Measurements from ENCODE around the gene ST8SIA6. TPM values are rescaled to one million over a fixed set of nuclear protein-coding genes. Genes with fewer than 3 reads are reported as not detected.

Gene ST8SIA6
- total RNA-seq, 1 experiment from 2014 or later: 0.19 TPM

GRCh38 chr10:17343118-17343517, 111.3 kb downstream of the ST8SIA6 start:
- Mint-ChIP-seq H3K36me3 (ENCODE audit: insufficient read depth, unreplicated experiment) (no peaks in the 10 kb centered on the region), H3K27me3 (ENCODE audit: insufficient read depth, unreplicated experiment) (no peaks in the 10 kb centered on the region), H3K4me3 (ENCODE audit: unreplicated experiment) (no peak overlapping the region), H3K4me1 (ENCODE audit: insufficient read depth, unreplicated experiment) (peaks cover 9% of the 10 kb centered on the region), H3K9me3 (ENCODE audit: unreplicated experiment) (peaks cover 20% of the 10 kb centered on the region), H3K27ac (ENCODE audit: low read depth, unreplicated experiment) (no peak overlapping the region)
- no peak for TF ChIP-seq CTCF (IDR thresholded peaks at IDR 0.05; ENCODE audit: unreplicated experiment)
- DNase-seq (ENCODE audit: unreplicated experiment): no peak
- intact Hi-C loops (cut with micrococcal nuclease): no loop called here
- ChIA-PET POLR2A (no interaction called here), CTCF (no interaction called here)
- no TSS peak for BruUV-seq (replicated peaks)

GRCh38 chr10:17340144-17340829, 114.1 kb downstream of the ST8SIA6 start:
- H3K36me3 Mint-ChIP-seq (ENCODE audit: insufficient read depth, unreplicated experiment): no peaks in the 10 kb centered on the region
- H3K9me3 Mint-ChIP-seq (ENCODE audit: unreplicated experiment): peaks cover 20% of the 10 kb centered on the region
- H3K4me1 Mint-ChIP-seq (ENCODE audit: insufficient read depth, unreplicated experiment): no peaks in the 10 kb centered on the region
- TF ChIP-seq CTCF (IDR thresholded peaks at IDR 0.05; ENCODE audit: unreplicated experiment): no peak
- no peak for DNase-seq (ENCODE audit: unreplicated experiment)
- H3K4me3 Mint-ChIP-seq (ENCODE audit: unreplicated experiment): no peak overlapping the region
- intact Hi-C loops (cut with micrococcal nuclease): no loop called here
- H3K27me3 Mint-ChIP-seq (ENCODE audit: insufficient read depth, unreplicated experiment): no peaks in the 10 kb centered on the region
- ChIA-PET POLR2A (interaction anchor here (0.6 kb wide), 1 partner anchor 19 kb away, joined by 3 read pairs; no protein-coding TSS in a partner anchor), CTCF (interaction anchor here (0.6 to 0.7 kb wide), 2 partner anchors 69 to 71 kb away, joined by 3 read pairs; no protein-coding TSS in a partner anchor)
- H3K27ac Mint-ChIP-seq (ENCODE audit: low read depth, unreplicated experiment): no peak overlapping the region
- BruUV-seq (replicated peaks): no TSS peak

- ChIA-PET POLR2A (no interaction called here), CTCF (interaction anchor here (1.0 to 1.2 kb wide), 2 partner anchors 11 to 45 kb away, joined by 3 to 4 read pairs; no protein-coding TSS in a partner anchor)
- DNase-seq (ENCODE audit: unreplicated experiment): peak; percentile 21
- no TSS peak for BruUV-seq (replicated peaks)
- H3K27me3 Mint-ChIP-seq (ENCODE audit: insufficient read depth, unreplicated experiment): no peaks in the 10 kb centered on the region
- H3K27ac Mint-ChIP-seq (ENCODE audit: low read depth, unreplicated experiment): no peak overlapping the region
- no peaks in the 10 kb centered on the region for H3K36me3 Mint-ChIP-seq (ENCODE audit: insufficient read depth, unreplicated experiment)
- peaks cover 5% of the 10 kb centered on the region for H3K4me1 Mint-ChIP-seq (ENCODE audit: insufficient read depth, unreplicated experiment)
- intact Hi-C loops (cut with micrococcal nuclease): no loop called here
- H3K9me3 Mint-ChIP-seq (ENCODE audit: unreplicated experiment): peaks cover 6% of the 10 kb centered on the region
- no peak overlapping the region for H3K4me3 Mint-ChIP-seq (ENCODE audit: unreplicated experiment)
- TF ChIP-seq CTCF (IDR thresholded peaks at IDR 0.05; ENCODE audit: unreplicated experiment): no peak
These were observed 119.3 kb downstream of the ST8SIA6 start for GRCh38 chr10:17335065-17335464.

DNA sequence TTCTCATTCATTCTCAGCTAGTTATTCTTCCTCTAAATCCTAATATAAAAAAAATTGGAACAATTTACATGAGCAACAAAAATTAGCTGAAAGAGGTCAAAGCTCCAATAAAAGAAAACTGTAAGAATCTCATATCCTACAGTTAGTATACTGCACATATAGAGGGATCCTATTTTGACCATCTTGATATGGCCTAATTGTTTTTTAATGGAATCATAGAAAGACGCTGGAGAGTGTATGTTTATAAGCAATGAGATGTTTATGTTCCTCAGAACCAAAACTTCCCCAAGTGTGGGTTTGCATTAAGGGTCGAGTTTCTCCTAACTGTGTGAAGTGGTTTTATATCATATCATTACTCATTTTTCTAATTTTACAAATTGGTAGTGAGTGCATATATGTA, 123.9 kb downstream of the ST8SIA6 start:
- Mint-ChIP-seq H3K4me3 (ENCODE audit: unreplicated experiment) (no peak overlapping the region), H3K36me3 (ENCODE audit: insufficient read depth, unreplicated experiment) (no peaks in the 10 kb centered on the region), H3K4me1 (ENCODE audit: insufficient read depth, unreplicated experiment) (peaks cover 5% of the 10 kb centered on the region), H3K9me3 (ENCODE audit: unreplicated experiment) (no peaks in the 10 kb centered on the region), H3K27ac (ENCODE audit: low read depth, unreplicated experiment) (no peak overlapping the region), H3K27me3 (ENCODE audit: insufficient read depth, unreplicated experiment) (no peaks in the 10 kb centered on the region)
- TF ChIP-seq CTCF (IDR thresholded peaks at IDR 0.05; ENCODE audit: unreplicated experiment): no peak
- POLR2A ChIA-PET: no interaction called here
- intact Hi-C loops (cut with micrococcal nuclease): no loop called here
- CTCF ChIA-PET: interaction anchor here (0.6 kb wide), 1 partner anchor 99 kb away, joined by 3 read pairs; no protein-coding TSS in a partner anchor
- no peak for DNase-seq (ENCODE audit: unreplicated experiment)
- no TSS peak for BruUV-seq (replicated peaks)
